PFSK-1 (cell line): ENCODE measurements around the gene BCKDK. TPM values are rescaled to one million over a fixed set of nuclear protein-coding genes. Genes with fewer than 3 reads are reported as not detected.

ENCODE experiments used
- FOXP2 ChIP-seq: optimal IDR thresholded peaks from 2 replicates; pipeline ENCODE3; 2011; ENCODE audit warnings: borderline replicate concordance, control low read depth, inconsistent platforms; ENCODE audit not compliant: insufficient read depth; ENCODE audit errors: extremely low read length, extremely low read depth
- POLR2AphosphoS5 ChIP-seq: IDR thresholded peaks from 2 replicates; pipeline ENCODE4 v1.6.1; 2012; ENCODE audit warnings: low read depth, mild to moderate bottlenecking, control low read depth, low read length, moderate library complexity
- REST ChIP-seq, 2 experiments: IDR thresholded peaks; 2 replicates each; pipeline versions ENCODE4 v1.6.1 to v1.8.0; 2011 to 2012; ENCODE audit warnings: low read depth in 2 of 2, low read length in 2 of 2, control low read depth in 1 of 2, inconsistent platforms in 1 of 2, mild to moderate bottlenecking in 1 of 2, moderate library complexity in 1 of 2; ENCODE audit not compliant: insufficient read depth in 1 of 2
- SIN3A ChIP-seq: IDR thresholded peaks from 2 replicates; pipeline ENCODE4 v1.6.1; 2012; ENCODE audit warnings: mild to moderate bottlenecking, low read length, moderate library complexity, borderline replicate concordance; ENCODE audit not compliant: insufficient read depth
- TAF1 ChIP-seq: IDR thresholded peaks from 2 replicates; pipeline ENCODE4 v1.6.1; 2012; ENCODE audit warnings: low read length, control low read depth, borderline replicate concordance; ENCODE audit not compliant: insufficient read depth
- polyA plus RNA-seq: library from polyadenylated mRNA; unstranded; fragments of >200 nt; gene quantifications from one replicate; pipeline ENCODE4 v1.2.1, GENCODE V29; 2012; ENCODE audit warnings: low read depth, missing spikeins; ENCODE audit not compliant: insufficient read length

BCKDK gene
- 81.3 TPM for polyA plus RNA-seq

GRCh38 chr16:31108035-31108793, at the start of gene BCKDK:
TSS of gene BCKDK (plus strand) at chr16:31108386. CDS start at chr16:31109224, 838 bp downstream.
- no peak for TF ChIP-seq TAF1
- no peak for TF ChIP-seq REST (IDR thresholded peaks at IDR 0.05; ENCODE audit: insufficient read depth in 1 of 2, low read depth in 2 of 2, low read length in 2 of 2)
- 0 out of 2 replicates have a peak, but pooled peaks have one; percentile 2 for TF ChIP-seq SIN3A
- 0 out of 2 replicates have a peak, but pooled peaks have one; percentile 69 for TF ChIP-seq POLR2AphosphoS5
- peak; percentile 71 for TF ChIP-seq FOXP2

GRCh38 chr16:31061126-31061812, 46.9 kb upstream of the BCKDK start:
- TF ChIP-seq SIN3A = no peak

- TF ChIP-seq REST (IDR thresholded peaks at IDR 0.05; ENCODE audit: insufficient read depth in 1 of 2, low read depth in 2 of 2, low read length in 2 of 2) = no peak
- no peak for TF ChIP-seq TAF1
- no peak for TF ChIP-seq POLR2AphosphoS5
- TF ChIP-seq FOXP2 = no peak
- TF ChIP-seq SIN3A = no peak
These were observed 46.3 kb upstream of the BCKDK start for GRCh38 chr16:31061813-31062440.

- no peak for TF ChIP-seq TAF1
- TF ChIP-seq POLR2AphosphoS5 = no peak
- no peak for TF ChIP-seq REST (IDR thresholded peaks at IDR 0.05; ENCODE audit: insufficient read depth in 1 of 2, low read depth in 2 of 2, low read length in 2 of 2)
- no peak for TF ChIP-seq FOXP2
- TF ChIP-seq SIN3A = no peak
These were observed 44.7 kb upstream of the BCKDK start for GRCh38 chr16:31063495-31063842.

GRCh38 chr16:31063843-31064611, 44.2 kb upstream of the BCKDK start:
- TF ChIP-seq POLR2AphosphoS5 (no peak), FOXP2 (no peak), SIN3A (no peak), REST (IDR thresholded peaks at IDR 0.05; ENCODE audit: insufficient read depth in 1 of 2, low read depth in 2 of 2, low read length in 2 of 2) (no peak), TAF1 (no peak)
